OCI-M2 (cell line): Measurements from ENCODE around the gene FAHD2A.
A peak's percentile ranks its signal among the peaks of the same experiment; 100 is the strongest.
"Not testable (repeated sequence)": the region's sequence is repeated elsewhere in the genome, so short reads cannot be mapped to it uniquely, and the experiment has no call there.

ENCODE experiments used
- DNase-seq: peaks from one replicate; lab custom pipeline; 2025; ENCODE audit not compliant: unreplicated experiment; lab: John Stamatoyannopoulos, UW

FAHD2A gene

GRCh38 chr2:95402370-95403203 lies at the start of gene FAHD2A:
Gene FAHD2A (plus strand): TSS chr2:95402708. CDS start chr2:95405559, 2,851 bp downstream.
- peak; percentile 49 for DNase-seq

- no peak for DNase-seq
Observed at GRCh38 chr2:95353055-95353575, 49.4 kb upstream of the FAHD2A start.

GRCh38 chr2:95353613-95354468 lies 48.7 kb upstream of the FAHD2A start:
- no peak for DNase-seq

- DNase-seq: no peak
Observed at GRCh38 chr2:95354469-95354901, 48.0 kb upstream of the FAHD2A start.

GRCh38 chr2:95354925-95355324 lies 47.6 kb upstream of the FAHD2A start:
- no peak for DNase-seq

GRCh38 chr2:95355486-95355885 lies 47.0 kb upstream of the FAHD2A start:
- DNase-seq: not testable (repeated sequence)

- DNase-seq: no peak
Observed at GRCh38 chr2:95356821-95357700, 45.4 kb upstream of the FAHD2A start.

GRCh38 chr2:95357717-95358280 lies 44.7 kb upstream of the FAHD2A start:
- DNase-seq: no peak

- no peak for DNase-seq
Observed at GRCh38 chr2:95359031-95359430, 43.5 kb upstream of the FAHD2A start.

- no peak for DNase-seq
Observed at GRCh38 chr2:95359501-95359930, 43.0 kb upstream of the FAHD2A start.

GRCh38 chr2:95361216-95361980 lies 41.1 kb upstream of the FAHD2A start:
- DNase-seq: no peak

- no peak for DNase-seq
Observed at GRCh38 chr2:95362486-95362885, 40.0 kb upstream of the FAHD2A start.

- DNase-seq: no peak
Observed at GRCh38 chr2:95366514-95366913, 36.0 kb upstream of the FAHD2A start.

- DNase-seq: no peak
Observed at GRCh38 chr2:95372216-95372829, 30.2 kb upstream of the FAHD2A start.

- no peak for DNase-seq
Observed at GRCh38 chr2:95372845-95373244, 29.7 kb upstream of the FAHD2A start.

- DNase-seq: no peak
Observed at GRCh38 chr2:95374029-95374428, 28.5 kb upstream of the FAHD2A start.

GRCh38 chr2:95374451-95374920 lies 28.0 kb upstream of the FAHD2A start:
- DNase-seq: no peak

- no peak for DNase-seq
Observed at GRCh38 chr2:95374921-95375471, 27.5 kb upstream of the FAHD2A start.
